Left colon (tissue), 2 donors: ENCODE results near the gene IP6K3. TPM values are rescaled to one million over a fixed set of nuclear protein-coding genes. Genes with fewer than 3 reads are reported as not detected.
A peak's percentile ranks its signal among the peaks of the same experiment; 100 is the strongest.

ENCODE experiments used
- ATAC-seq: fragments of 200-7000 bp; cut with Tn5 transposase; one replicate; pipeline ENCODE4 v1.9.1; 2020; ENCODE audit warnings: mild to moderate bottlenecking, moderate library complexity
- DNase-seq, 2 donors: peaks; one replicate each; pipeline ENCODE4 v3.0.0-alpha.2; 2020
- intact Hi-C, 2 donors: fragments of 100-400 bp; cut with DNase I in 1 of 2; cut with micrococcal nuclease in 1 of 2; formaldehyde crosslinking; loops; one replicate each; pipeline versions ENCODE4 v1.11.2 to v1.14.0; 2022; cut with DNase I, micrococcal nuclease
- microRNA-seq, 2 donors: library from miRNA; unstranded; fragments of <30 nt; microRNA quantifications; one replicate each; pipeline versions ENCODE4 v1.1.0 to v1.2.0, GENCODE V29; 2020
- total RNA-seq, 2 donors: library from RNA; stranded (reverse); fragmentation: NEBNext Ultra II Directional; extraction: Animal tissue kit (Norgen Biotek cat#: 25700); gene quantifications; one replicate each; pipeline ENCODE4 v1.2.1, GENCODE V29; 2021
- donor health status: DM: no; HTN: no; CAD: no.
- donor health status: DM: yes; HTN: yes; CAD: no.

Gene IP6K3
- total RNA-seq, 2 donors from 2014 or later, result 0.45 to 2.4 TPM

DNA sequence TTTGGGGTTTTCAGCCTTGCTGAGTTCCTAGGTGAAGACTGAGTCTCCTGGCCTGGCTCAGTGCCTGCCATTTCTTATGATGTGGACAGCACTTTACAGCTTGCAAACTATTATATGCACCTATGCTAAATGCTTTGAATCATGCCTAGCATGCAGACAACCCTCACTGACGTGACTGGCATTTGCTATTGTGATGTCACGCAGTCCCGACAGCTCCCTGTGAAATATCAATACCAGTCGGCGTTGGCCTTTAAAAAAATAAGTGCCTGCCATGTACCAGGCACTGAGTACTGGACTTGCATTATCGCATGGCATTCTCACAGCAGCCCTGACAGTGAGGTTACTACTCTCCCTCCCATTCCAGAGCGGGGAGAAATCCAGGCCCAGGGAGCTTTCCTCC is 70.7 kb downstream of the IP6K3 start:
- intact Hi-C loops, result no loop called here
- ATAC-seq (no peak), DNase-seq (no peak)

DNA sequence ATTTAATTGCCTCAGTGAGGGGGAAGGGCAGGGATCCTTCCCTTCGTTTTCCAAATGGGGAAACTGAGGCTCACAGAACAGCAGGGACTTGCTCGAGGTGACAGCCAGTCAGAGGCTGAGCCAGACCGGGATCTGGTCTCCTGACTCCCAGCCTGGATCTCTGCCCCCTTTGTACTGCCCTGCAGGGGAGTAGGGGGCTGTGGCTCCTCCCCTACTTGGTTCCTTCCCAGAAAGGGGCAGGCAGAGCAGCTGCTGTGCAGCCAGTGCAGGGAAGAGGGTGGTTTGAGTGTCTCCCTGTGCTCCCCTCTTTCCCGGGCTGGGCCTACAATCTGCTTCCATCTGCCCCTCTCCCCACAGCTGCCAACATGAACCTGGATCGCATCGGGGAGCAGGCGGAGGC is 72.9 kb downstream of the IP6K3 start:
- ATAC-seq (no peak), DNase-seq (no peak)
- intact Hi-C loops, result no loop called here

DNA sequence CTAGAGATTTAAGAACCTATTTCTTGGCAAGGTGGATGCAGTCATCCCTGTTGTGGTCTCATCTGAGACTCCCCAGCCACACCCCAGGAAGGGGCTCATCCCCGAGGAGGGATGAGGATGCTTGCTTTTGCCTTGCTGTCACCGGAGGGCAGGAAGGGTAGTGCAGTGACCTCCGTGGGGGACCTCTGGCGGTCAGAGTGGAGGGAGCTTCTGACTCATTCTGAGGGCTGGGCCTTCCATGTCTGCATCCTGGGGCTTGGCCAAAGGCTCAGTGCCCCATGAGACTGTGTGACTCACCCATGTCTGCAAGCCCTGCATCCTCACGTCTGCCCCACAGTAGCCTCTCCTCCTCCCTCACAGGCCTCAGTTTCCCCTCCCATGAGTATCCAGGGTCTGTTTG is 73.9 kb downstream of the IP6K3 start:
- peak; percentile 25 to 49 for DNase-seq
- no peak for ATAC-seq
- intact Hi-C loops, result no loop called here

DNA sequence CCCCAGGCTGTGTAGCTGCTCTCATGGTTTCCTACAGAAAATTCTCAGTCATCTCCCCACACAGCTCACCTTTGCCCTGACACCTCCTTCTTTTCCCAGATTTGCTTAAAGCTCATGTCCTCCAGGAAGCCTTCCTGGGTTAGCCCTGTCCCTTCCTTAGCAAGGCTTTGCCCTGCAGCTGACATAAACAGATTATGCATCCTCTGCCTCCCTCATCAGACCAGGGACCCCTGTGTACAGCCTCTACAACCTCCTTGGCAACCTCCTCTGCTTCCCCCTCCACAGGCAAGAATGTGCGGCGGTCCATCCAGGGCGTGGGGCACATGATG is 75.0 kb downstream of the IP6K3 start:
- ATAC-seq, result no peak
- intact Hi-C loops, result no loop called here

More for the DNA sequence above, 75.0 kb downstream of the IP6K3 start:
- no peak for DNase-seq

Small RNA genes within 50 kb of the gene (microRNA-seq; reads per million reads assigned to microRNA genes)
- gene MIR3934, result 10.9 to 11.2 reads per million in 2 donors

Other genes starting within 250 kb of the IP6K3 start
- 10 to 100 TPM; 85.6 to 93.5 TPM for gene BAK1, start 166.6 kb downstream of the IP6K3 start, total RNA-seq
- 100 to 1,000 TPM; 106 to 108 TPM for gene ITPR3, start 125.6 kb downstream of the IP6K3 start, total RNA-seq
- 10 to 100 TPM; 40.5 to 52.6 TPM for gene UQCC2, start 35.2 kb downstream of the IP6K3 start, total RNA-seq
- gene LEMD2, start 42.2 kb upstream of the IP6K3 start, total RNA-seq, result 10 to 100 TPM; 62.6 to 66.7 TPM
- not detected for gene MLN, start 57.1 kb upstream of the IP6K3 start, total RNA-seq